Activated naive CD4-positive, alpha-beta T cell treated with Interleukin-2 at 50 U/mL for 16 hours (primary cell): Measurements from ENCODE around the gene ERICH4.
"Not testable (repeated sequence)": the region's sequence is repeated elsewhere in the genome, so short reads cannot be mapped to it uniquely, and the experiment has no call there.

Experiments used
- DNase-seq: peaks from one replicate; pipeline ENCODE4 v3.0.0-alpha.2; 2020

The ERICH4 gene, protein sequence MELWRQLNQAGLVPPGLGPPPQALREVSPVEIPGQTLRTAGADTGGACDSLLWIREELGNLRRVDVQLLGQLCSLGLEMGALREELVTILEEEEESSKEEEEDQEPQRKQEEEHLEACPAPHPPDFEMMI

GRCh38 chr19:41442473-41443355 is at the start of gene ERICH4:
ERICH4 (plus strand) TSS chr19:41443156; CDS start chr19:41443170, 14 bp downstream.
- DNase-seq = no peak

DNA sequence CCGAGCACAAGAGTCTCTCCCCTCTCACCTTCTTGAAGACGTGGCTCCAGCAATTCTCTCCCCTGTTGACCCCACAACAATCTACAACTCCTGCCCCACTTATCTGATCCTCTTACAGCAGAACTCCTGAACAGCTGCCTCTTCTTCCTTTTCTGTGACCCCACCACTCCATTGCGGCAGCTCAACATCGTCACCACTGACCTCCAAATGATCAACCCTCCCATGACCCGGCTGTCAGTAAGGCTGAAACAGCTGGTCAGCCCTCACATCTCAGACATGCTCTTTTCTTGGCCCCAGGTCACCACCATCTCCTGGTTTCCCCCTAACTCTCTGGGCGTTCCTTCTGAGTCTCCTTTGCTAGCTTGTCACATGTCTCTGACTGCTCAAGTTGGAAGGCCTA is 47.6 kb upstream of the ERICH4 start:
- no peak for DNase-seq

DNA sequence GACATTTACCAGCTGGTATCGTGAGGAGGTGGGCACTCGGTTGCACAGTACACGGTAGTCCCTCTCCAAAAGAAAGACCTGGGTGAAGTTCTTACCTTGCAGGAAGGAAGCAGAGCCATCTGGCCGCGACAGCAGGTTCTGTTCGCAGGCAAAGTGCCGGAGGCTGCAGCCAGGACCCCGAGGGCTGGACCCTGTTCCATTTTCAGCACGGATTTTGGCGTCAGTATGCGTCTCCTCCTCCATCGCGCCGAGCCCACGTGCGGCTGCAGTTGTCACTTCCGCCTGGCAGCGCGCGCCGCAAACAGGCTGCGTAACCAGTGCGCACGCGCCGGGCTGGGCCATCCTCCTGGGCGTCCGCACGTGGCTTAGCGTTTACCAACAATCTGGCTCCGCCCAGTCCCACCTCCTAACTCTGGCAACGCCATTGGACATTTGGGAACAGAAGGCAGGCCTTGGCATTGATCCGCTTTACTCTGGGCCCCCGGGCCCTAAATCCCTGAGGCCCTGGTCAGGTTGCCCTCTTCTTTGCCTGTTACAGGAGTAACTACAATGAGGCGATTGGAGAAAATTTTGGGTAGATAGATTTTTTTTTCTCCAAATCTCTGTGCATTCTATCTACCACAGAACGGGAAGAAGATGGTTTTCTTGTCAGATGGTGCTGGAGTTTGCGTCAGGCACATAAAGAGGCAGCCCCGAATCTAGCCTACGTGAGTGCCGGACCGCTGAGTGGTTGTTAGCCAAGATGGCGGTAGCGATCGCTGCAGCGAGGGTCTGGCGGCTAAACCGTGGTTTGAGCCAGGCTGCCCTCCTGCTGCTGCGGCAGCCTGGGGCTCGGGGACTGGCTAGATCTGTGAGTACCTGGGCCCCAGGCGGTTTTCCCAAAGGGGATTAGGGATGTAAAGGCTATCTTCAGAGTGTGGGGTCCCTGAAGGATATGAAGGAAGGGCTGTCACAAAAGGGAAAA is 45.6 kb upstream of the ERICH4 start, which contains the start of the genes BCKDHA and EXOSC5:
Gene BCKDHA (plus strand): TSS at position 733 of the 964 bp plus-strand sequence. CDS start 10 bp downstream, at position 743.
Gene EXOSC5 (minus strand): TSS at position 274 of the 964 bp plus-strand sequence. CDS start 31 bp downstream, at position 243.
- DNase-seq = peak; percentile 100

GRCh38 chr19:41398050-41398418 is 44.9 kb upstream of the ERICH4 start:
- DNase-seq = no peak

GRCh38 chr19:41398598-41398997 is 44.4 kb upstream of the ERICH4 start:
- no peak for DNase-seq

DNA sequence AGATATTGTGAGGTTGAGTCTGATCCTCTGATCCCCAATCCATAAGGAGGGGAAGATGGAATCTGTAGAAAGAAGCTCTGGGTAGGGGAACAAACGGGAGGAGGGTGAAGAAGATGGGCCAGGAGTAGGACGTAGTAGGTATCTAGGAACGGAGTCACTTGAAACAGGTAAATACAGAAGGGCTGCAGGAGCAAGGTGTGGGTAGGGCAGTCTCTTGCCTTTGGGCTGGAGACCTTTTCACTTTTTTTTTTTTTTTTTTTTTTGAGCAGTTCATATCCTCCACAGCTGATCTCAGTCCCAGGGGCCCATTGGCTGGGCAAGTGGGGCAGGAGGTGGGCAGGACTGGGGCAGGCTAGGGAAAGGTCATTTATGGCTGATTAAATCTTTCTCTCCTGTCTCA is 43.9 kb upstream of the ERICH4 start:
- DNase-seq = no peak

GRCh38 chr19:41399525-41399924 is 43.4 kb upstream of the ERICH4 start:
- DNase-seq = no peak

DNA sequence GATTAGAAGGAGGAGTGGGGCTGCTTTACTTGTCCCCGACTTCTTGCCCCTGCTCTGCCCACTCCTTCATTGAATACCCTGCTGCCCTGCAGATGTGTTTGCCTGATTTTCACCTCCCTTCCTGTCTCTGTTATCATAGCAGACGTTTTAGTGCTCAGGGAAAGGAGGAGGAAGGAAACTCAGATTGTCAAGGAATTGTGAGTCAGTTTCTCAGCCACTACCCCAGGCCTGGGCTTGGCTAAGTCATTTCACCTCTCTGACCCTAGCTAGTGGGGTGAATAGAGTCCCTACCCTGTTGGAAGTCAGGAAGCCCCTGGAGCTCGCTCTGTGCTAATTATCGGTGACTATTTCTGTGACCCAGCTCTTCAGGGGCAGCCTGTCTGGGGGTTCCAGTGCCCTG is 41.5 kb upstream of the ERICH4 start:
- no peak for DNase-seq

- no peak for DNase-seq
These were observed 40.9 kb upstream of the ERICH4 start for GRCh38 chr19:41402010-41402409.

DNA sequence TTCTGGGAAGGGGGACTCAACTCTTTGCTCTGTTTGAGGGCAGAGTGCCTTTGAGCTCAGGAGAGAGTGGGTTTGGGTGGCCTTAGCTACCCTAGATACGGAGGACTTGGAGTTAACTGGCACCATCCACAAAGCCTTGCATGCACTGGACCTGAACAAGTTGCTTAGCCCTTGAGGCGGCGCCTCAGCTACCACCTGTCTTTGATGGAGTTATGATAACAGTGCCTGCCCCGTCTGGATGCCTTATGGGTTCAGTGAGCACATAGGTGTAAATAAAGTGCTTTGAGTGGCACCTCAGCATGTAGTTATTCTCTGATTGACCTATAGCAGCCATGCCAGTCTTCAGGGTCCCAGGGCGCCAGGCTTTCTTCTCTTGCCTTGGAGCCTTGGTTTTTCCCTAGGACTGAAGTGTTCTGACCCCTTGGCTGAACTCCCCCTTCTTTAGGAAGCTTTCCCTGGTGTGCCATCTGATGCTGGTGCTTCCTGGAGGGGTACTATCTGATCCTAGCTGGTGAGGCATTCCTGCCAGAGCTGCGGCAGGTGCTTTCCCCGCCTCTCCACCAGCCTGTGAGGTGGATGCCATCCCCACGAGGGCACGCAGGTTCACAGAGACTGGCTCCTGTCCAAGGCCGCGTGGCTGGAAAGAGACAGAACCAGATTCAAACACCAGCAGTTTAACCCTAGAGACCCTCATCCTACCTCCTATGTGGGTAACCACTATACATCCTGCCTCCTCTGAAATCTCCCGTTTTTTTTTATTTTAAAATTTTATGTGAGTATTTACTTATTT is 39.6 kb upstream of the ERICH4 start:
- DNase-seq = no peak

DNA sequence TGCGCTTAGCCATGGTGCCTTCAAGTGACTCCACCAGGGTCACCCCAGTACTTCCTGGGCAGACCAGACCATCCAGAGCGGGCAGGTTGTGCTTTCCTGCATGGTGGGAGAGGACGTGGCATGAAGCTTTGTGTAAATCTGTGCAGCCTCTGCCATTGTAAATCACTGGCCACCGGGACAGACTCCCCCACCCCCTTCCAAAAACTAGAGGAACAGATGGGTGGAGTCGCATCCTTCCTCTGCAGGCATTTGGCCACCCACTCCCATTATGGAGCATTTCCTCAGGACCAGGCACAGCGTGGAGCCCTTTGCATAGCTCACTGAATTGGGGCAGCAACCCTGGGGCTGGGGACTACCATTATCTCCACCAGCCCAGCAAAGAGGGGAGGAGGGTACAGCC is 37.2 kb upstream of the ERICH4 start:
- DNase-seq = no peak

GRCh38 chr19:41407271-41407670 is 35.7 kb upstream of the ERICH4 start:
- no peak for DNase-seq

- DNase-seq = no peak
These were observed 34.7 kb upstream of the ERICH4 start for GRCh38 chr19:41408256-41408655.

DNA sequence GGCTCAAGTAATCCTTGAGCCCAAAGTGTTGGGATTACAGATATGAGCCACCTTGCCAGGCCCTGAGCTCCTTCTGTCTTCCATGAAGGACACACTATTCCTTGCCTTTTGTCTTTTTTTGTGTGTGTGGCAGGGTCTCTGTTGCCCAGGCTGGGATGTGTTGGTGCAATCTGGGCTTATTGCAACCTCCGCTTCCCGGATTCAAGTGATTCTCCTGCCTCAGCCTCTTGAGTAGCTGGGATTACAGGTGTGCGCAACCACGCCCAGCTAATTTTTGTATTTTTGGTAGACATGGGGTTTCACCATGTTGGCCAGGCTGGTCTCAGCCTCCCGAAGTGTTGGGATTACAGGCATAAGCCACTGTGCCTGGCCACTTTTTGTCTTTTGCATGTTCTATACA is 34.1 kb upstream of the ERICH4 start:
- not testable (repeated sequence) for DNase-seq

GRCh38 chr19:41409288-41409687 is 33.7 kb upstream of the ERICH4 start:
- DNase-seq = no peak

- DNase-seq = no peak
These were observed 32.5 kb upstream of the ERICH4 start for GRCh38 chr19:41410336-41411054.

DNA sequence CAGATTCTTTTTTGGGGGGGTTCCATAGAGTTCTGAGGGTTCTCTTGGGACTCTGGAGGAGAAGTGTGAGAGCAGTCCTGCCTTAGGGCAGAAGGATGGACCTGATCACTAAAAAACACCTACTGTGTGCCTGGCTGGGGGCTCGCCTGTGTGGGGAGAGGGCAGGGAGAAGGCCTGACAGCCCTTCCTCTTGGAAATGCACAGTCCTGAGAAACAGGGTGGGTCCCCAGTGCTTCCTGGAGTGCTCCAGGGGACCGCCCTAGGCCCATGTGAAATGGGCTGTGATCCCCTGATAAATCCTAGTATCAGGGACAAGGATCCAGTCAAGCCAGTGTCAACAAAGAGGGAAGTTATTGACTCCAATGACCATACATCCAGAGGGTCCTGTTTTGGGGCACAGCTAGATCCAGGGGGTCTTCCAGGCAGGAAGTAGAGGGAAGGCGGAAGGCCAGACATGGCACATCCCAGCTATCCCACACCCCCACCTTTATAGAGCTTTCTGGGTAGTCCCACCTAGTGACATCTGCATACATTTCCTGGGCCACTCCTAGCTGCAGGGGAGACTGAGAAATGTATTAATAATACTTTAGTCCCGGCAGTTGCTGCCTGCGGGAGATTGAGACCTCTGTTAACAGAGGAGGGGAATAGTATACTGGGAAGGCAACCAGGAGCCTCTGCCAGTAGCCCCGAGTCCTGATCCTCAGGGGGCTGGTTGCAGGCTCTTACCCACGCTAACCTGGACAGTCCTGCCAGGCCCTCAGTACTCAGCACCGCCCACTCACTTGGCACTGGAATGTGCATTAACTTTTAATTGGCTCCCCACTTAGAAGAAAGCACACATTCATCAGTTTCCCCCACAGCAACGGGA is 31.6 kb upstream of the ERICH4 start:
- no peak for DNase-seq

GRCh38 chr19:41411968-41412265 is 31.0 kb upstream of the ERICH4 start:
- no peak for DNase-seq

GRCh38 chr19:41412953-41413352 is 30.0 kb upstream of the ERICH4 start:
- DNase-seq = no peak

- no peak for DNase-seq
These were observed 29.0 kb upstream of the ERICH4 start for GRCh38 chr19:41413947-41414346.

- DNase-seq = no peak
These were observed 28.5 kb upstream of the ERICH4 start for GRCh38 chr19:41414461-41414860.
